NCI-H2029 (cell line): ENCODE measurements around the gene ITFG1.
"Not testable (repeated sequence)": the region's sequence is repeated elsewhere in the genome, so short reads cannot be mapped to it uniquely, and the experiment has no call there.

Source experiments
- DNase-seq: peaks from one replicate; lab custom pipeline; 2025; lab: John Stamatoyannopoulos, UW

The ITFG1 gene

GRCh38 chr16:47473004-47473403, 12.1 kb upstream of the ITFG1 start:
- DNase-seq, result not testable (repeated sequence)

DNA sequence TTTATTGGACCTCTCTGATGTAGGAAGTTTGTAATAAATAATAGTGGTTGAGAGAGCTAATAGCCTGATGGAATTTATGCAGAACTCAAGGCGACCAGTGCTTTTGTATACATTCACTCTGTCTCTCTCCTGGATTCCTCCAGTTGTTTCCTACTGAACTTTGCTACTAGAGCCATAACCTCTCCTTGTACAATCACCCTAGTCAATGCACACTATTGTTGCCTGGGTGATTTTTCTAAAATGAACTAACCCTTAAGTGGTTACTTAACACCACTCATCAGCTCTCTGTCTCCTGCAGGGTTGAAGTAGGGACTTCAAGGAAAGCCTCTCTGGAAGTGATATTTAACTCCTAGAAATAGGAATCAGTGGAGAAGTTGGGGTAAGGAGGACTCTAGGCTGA, 9.9 kb upstream of the ITFG1 start:
- DNase-seq, result no peak

DNA sequence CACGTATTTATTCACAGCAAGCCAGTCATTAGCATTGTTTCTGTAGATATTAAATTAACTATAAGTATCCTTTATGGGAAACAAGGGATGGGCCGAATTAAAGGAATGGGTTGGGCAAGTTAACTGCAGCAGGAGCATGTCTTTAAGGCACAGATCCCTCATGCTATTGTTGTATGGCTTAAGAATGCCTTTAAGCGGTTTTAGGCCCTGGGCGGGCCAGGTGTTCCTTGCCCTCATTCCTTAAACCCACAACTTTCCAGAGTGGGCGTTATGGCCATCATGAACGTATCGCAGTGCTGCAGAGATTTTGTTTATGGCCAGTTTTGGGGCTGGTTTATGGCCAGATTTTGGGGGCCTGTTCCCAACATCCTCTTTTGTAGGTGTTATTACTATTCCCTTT, 9.3 kb upstream of the ITFG1 start:
- DNase-seq, result no peak

DNA sequence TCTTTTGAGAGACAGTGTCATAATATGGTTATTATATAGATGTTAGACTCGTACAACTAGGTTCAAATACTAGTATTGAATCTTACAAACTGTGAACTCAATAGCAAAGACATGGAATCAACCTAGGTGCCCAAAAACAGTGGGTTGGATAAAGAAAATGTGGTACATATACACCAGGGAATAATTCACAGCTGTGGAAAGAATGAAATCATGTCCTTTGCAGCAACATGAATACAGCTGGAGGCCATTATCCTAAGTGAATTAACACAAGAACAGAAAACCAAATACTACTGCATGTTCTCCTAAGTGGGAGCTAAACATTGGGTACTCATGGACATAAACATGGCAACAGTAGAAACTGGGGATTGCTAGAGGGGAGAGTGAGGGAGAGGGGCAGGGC, 8.4 kb upstream of the ITFG1 start:
- no peak for DNase-seq

DNA sequence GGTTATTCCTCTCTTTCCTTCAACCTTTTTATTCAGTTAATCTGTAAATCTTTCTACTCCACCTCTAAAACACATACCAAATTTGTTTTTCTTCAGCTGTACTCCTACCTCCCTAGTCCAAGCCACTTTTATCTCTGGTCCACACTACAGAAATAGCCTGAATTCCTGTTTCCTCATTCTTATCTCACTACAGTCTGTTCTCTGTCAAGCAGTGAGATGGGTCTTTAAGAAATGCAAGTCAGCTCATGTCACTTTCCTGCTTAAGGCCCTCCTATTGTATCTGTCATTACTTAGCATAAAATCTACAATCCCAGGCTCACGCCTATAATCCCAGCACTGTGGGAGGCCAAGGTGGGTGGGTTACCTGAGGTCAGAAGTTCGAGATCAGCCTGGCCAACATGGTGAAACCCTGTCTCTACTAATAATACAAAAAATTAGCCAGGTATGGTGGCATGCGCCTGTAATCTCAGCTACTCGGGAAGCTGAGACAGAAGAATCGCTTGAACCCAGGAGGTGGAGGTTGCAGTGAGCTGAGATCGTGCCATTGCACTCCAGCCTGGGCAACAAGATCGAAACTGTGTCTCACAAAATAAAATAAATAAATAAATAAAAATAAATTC, 7.3 kb upstream of the ITFG1 start:
- not testable (repeated sequence) for DNase-seq

DNA sequence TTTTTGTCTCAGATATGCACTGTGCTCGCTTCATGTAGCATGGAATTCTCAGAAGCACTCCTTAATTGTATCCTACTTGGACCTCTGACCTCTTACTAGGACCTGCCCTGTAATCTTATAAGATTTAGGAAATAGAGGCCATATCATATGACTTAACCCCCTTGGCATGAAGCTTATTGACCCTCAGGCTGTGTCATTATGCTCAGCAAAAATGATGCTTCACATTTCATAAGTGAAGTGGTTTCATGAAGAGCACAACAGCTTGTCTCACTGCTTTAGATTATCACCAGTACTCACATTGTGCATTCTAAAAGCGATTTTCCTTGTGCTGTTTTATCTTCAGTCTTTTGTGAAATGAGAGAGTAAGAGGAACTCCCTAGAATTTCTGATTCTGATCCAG, 6.6 kb upstream of the ITFG1 start:
- DNase-seq, result no peak

DNA sequence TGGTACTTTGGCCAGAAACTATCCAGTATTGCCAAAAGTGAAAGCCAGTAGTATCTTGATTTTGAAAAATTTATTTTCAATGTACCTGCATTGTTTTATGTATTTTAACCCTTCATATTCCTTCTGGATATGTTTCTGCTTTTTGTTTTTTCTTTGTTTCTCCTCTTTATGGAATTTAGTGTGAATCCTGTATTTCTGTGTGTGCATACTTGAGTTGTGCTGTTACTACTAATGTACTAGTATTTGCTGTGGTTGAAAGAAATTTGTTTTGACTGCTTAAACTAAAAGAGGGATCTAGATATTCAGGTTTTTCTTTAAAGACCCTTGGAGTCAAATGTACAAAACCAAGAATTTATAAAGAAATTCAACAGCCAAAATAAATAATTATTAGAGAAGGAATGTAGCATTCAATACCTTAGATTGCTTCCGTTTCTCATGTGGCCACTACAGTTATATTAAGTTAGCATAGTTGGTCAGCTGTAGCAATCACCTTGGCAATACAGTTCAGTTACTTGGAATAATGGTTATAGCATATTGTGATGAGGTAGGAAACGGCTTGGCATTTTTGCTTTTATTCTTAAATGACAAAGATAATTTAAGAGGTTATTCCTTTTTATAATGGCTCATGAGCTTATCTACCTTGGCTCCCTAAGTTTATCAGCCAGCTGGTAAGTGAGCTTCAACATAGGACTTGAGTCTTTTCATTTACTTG, 5.2 kb upstream of the ITFG1 start:
- no peak for DNase-seq

DNA sequence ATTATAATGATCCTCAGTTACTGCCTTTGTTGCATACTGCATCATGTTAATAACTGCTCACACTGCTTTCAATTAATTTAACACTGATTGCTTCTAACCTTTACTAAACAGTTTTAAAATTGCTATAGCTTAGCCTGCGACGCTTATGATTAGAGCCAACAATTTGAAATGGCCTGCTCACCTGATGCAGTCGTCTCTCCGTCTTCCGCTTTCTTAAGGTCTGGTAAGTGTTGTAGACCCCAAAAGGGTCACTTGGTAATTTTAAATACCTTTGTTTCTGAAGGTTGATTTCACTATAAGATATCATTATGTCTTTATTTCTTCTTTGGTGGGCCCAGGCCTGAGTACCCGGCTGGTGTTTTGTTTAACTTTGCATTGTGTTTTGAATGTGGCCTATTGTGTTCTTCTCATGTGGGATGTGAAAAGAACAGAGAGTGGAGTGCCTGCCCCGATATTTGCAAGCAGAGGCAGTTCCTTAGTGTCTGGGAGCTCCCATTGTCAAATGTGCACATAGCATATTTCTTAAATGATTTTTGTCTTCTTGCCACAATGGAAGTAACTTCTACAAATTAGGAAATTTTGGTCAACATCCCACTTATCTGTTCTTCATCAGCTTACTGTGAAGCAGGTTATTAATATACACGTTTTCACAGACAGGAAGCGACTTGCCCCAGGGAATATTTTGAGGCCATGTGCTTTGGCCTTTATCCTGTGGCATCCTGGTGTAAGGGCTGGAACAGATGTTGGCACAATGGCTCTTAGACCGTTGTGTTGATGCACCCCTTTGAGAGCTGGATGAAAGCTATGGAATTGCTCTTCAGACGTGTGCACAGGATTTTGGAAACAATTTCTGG, 3.1 kb upstream of the ITFG1 start:
- no peak for DNase-seq

- no peak for DNase-seq
Observed at GRCh38 chr16:47461598-47462266, 869 bp upstream of the ITFG1 start.

DNA sequence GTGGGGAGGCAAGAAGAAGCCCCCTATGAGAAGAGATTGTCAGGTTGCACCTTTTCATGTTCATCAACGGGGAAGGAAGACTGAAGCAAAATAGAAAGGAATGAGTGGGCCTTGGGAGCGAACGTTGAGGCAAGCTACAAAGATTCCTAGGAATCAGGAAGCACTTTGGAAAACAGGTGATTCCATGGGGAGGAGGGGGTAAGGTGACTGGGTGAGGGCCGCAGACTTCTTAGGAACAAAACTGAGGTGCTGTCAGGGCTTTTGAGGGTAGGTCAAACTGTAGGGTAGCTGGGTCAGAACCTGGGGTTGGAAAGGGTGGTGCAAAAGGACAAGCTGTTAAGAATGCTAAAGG, 528 bp downstream of the ITFG1 start:
- DNase-seq, result no peak

DNA sequence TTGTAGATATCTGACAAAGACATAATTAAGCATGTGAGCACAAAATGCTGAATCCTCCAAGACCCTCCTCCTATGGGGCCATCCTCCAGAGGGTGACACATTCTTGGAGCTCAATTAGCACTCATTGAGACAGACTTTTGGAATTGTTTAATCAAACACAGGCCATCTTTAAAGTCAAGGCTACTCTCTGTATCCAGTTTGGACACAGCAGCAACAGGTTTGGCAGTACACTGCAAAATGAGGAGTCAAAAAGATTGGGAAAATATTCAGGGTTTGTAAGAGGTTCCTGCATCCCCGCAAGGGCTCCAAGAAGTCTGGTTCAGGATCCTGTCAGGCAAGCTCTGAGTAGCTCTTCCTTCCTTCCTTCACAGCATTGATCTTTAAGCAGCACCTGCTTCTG, 1.3 kb downstream of the ITFG1 start:
- no peak for DNase-seq

DNA sequence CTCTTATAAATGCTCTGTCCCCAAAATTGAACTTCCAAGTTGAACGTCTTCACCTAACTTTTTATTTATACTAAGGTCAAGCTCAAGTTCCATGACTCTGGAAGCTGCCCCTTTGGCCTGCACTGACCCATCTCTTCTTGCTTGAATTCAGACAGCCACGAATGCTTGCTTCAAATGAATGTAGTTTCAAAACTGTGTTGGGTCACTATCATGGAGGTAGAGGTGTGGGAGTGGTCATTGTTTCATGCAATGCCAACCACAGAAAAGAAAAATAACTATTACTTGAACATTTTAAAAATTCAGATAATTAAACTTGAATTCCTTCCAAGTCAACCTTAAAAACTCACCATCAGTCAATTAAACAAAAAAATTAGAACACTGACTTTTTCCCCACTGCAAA, 2.5 kb downstream of the ITFG1 start:
- DNase-seq, result no peak

GRCh38 chr16:47449788-47450187, 11.1 kb downstream of the ITFG1 start:
- DNase-seq, result no peak

DNA sequence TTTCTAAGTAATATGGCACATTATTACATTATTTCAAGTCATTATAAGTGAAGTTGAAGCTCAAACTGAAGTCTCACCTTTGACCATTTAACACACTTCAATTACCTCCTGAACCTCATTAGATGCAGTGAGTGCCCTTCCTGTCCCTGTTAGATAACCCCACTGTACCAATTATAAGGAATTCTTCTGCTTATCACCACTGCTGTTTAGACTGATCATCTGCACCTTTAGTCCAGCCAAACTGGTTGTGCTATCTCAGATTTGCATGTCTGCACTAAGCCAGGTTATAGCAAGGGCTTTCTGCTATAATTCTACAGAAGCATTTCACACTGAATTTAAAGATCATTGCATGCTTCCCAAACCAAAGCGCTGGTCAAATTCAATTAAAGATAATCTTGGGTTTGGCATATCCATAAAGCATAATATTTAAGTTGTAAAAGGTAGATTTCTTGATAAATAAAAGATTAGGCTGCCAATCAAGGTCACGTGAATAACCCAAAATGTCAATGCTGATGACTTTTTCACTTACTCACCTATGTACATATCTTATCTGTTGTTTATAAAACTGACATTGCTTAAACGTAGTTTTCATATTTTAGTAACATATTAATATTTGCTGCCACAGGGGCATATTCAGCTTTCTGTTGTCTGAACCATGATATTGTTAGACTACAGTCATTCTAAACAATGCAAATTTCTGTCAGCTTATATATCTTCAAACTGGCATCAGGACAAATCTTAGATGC, 11.9 kb downstream of the ITFG1 start:
- no peak for DNase-seq

- DNase-seq, result no peak
Observed at GRCh38 chr16:47446431-47446830, 14.4 kb downstream of the ITFG1 start.

DNA sequence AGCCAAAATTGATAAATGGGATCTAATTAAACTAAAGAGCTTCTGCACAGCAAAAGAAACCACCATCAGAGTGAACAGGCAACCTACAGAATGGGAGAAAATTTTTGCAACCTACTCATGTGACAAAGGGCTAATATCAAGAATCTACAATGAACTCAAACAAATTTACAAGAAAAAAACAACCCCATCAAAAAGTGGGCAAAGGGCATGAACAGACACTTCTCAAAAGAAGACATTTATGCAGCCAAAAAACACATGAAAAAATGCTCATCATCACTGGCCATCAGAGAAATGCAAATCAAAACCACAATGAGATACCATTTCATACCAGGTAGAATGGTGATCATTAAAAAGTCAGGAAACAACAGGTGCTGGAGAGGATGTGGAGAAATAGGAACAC, 18.0 kb downstream of the ITFG1 start:
- not testable (repeated sequence) for DNase-seq

GRCh38 chr16:47440066-47440465, 20.8 kb downstream of the ITFG1 start:
- DNase-seq, result not testable (repeated sequence)

- not testable (repeated sequence) for DNase-seq
Observed at GRCh38 chr16:47434274-47434673, 26.6 kb downstream of the ITFG1 start.

DNA sequence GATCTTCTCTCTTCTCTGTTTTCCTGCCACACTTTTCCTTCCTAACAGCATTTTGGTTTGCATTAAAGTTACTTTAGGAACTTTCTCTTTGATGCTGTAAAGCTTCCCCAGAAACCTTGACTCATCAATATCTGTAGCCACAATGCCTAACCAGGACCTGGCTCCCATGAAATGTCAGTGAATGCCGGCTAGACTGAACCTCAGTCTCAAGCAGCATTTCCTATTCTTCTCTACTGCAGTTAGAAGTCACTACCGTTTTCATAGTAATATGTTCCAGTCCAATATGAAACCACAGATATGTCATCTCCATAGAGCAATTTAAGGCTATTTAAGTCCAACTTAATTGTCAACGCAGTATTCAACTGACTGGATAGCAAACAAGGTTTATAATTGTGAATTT, 28.9 kb downstream of the ITFG1 start:
- no peak for DNase-seq

- DNase-seq, result no peak
Observed at GRCh38 chr16:47426806-47427205, 34.1 kb downstream of the ITFG1 start.

DNA sequence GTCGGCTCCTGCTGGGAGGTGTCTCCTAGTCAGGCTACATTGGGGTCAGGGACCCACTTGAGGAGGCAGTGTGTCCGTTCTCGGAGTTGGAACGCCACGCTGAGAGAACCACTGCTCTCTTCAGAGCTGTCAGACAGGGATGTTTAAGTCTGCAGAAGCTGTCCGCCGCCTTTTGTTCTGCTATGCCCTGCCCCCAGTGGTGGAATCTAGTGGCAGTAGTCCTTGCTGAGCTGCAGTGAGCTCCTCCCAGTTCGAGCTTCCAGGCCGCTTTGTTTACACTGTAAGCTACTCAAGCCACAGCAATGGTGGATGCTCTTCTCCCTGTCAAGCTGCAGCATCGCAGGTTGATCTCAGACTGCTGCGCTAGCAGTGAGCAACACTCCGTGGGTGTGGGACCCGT, 36.0 kb downstream of the ITFG1 start:
- no peak for DNase-seq

DNA sequence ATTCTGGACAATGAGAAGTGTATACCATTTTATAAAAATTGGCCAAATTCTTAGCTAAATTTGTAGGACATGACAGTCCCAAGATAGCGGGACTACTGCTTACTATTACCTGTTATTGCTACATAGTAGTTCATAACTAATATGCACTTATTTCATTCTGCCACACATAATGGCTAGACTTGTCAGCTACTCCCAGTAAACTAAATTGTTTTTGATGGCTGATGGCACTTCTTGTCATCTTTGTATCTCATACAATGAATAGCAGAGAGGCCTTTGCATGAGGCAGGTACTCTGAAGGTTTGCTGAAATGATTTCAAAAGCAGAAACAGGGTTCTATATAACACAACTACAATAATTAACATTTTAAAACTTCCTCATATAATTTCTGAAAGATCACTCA, 44.0 kb downstream of the ITFG1 start:
- no peak for DNase-seq
